Hepatocyte (in vitro differentiated cells): Measurements from ENCODE around the gene ZNF747. TPM values are rescaled to one million over a fixed set of nuclear protein-coding genes. Genes with fewer than 3 reads are reported as not detected.

Experiments used
- DNase-seq: peaks from one replicate; pipeline ENCODE4 v3.0.0-alpha.2; 2016; ENCODE audit warnings: low spot score
- H2AFZ ChIP-seq: fragments of 200-600 bp; sonication (generic); 2 replicates; pipeline ENCODE4 v1.6.0; 2016; ENCODE audit warnings: antibody characterized with exemption, mild to moderate bottlenecking
- H3K27ac ChIP-seq: fragments of 200-600 bp; sonication (generic); 2 replicates; pipeline ENCODE4 v1.5.1; 2016; ENCODE audit warnings: mild to moderate bottlenecking
- H3K27me3 ChIP-seq: fragments of 200-600 bp; sonication (generic); 2 replicates; pipeline ENCODE4 v1.6.1; 2016
- H3K36me3 ChIP-seq: fragments of 200-600 bp; sonication (generic); replicated peaks from 2 replicates; pipeline ENCODE4 v1.5.1; 2016; ENCODE audit warnings: low read depth; ENCODE audit not compliant: insufficient read depth
- H3K4me1 ChIP-seq: fragments of 200-600 bp; sonication (generic); 2 replicates; pipeline ENCODE4 v1.5.1; 2016; ENCODE audit warnings: mild to moderate bottlenecking, moderate library complexity; ENCODE audit not compliant: insufficient read depth
- H3K4me2 ChIP-seq: fragments of 200-600 bp; sonication (generic); 2 replicates; pipeline ENCODE4 v1.6.0; 2016
- H3K4me3 ChIP-seq: fragments of 200-600 bp; sonication (generic); 2 replicates; pipeline ENCODE4 v1.5.1; 2016; ENCODE audit warnings: mild to moderate bottlenecking
- H3K79me2 ChIP-seq: fragments of 200-600 bp; sonication (generic); 2 replicates; pipeline ENCODE4 v1.6.0; 2017; ENCODE audit warnings: mild to moderate bottlenecking
- H3K9me2 ChIP-seq: fragments of 200-600 bp; sonication (generic); replicated peaks from 2 replicates; pipeline ENCODE4 v1.6.0; 2017; ENCODE audit warnings: mild to moderate bottlenecking; ENCODE audit not compliant: insufficient read depth
- H3K9me3 ChIP-seq: fragments of 200-600 bp; sonication (generic); 2 replicates; pipeline ENCODE4 v1.5.1; 2016; ENCODE audit warnings: low read depth, mild to moderate bottlenecking
- H4K20me1 ChIP-seq: fragments of 200-600 bp; sonication (generic); 2 replicates; pipeline ENCODE4 v1.6.0; 2016; ENCODE audit warnings: mild to moderate bottlenecking; ENCODE audit not compliant: insufficient read depth, poor library complexity, severe bottlenecking
- CTCF ChIP-seq: fragments of 200-600 bp; sonication (generic); IDR thresholded peaks from 2 replicates; pipeline ENCODE4 v1.5.1; 2016; ENCODE audit warnings: antibody characterized with exemption, mild to moderate bottlenecking; ENCODE audit not compliant: poor library complexity
- EZH2 ChIP-seq: fragments of 200-600 bp; sonication (generic); IDR thresholded peaks from 2 replicates; pipeline ENCODE4 v1.6.1; 2016; ENCODE audit warnings: antibody characterized with exemption, mild to moderate bottlenecking, borderline replicate concordance
- EZH2phosphoT487 ChIP-seq: fragments of 200-600 bp; sonication (generic); IDR thresholded peaks from one replicate; pipeline ENCODE4 v1.6.1; 2018; ENCODE audit warnings: antibody characterized with exemption, mild to moderate bottlenecking, low read depth, moderate library complexity; ENCODE audit not compliant: unreplicated experiment, severe bottlenecking
- WGBS: methylation state at CpG from one replicate; pipeline ENCODE4 v1.1.6; 2016; ENCODE audit warnings: low lambda C conversion rate; ENCODE audit errors: missing lambda C conversion rate; 5-methylcytosine and 5-hydroxymethylcytosine counted together
- polyA plus RNA-seq: library from polyadenylated mRNA; unstranded; fragments of >200 nt; fragmentation: Nextera tagmentation; extraction: Ambion mirVana; gene quantifications from 2 replicates; pipeline ENCODE4 v1.2.1, GENCODE V29; 2016
- total RNA-seq: library from RNA; depleted of rRNA; stranded (reverse); fragments of >200 nt; gene quantifications from 2 replicates; pipeline ENCODE4 v1.2.3, GENCODE V29; 2014

The ZNF747 gene
- total and polyA plus RNA-seq, 2 experiments from 2014 or later: 9.9 to 11.1 TPM

DNA sequence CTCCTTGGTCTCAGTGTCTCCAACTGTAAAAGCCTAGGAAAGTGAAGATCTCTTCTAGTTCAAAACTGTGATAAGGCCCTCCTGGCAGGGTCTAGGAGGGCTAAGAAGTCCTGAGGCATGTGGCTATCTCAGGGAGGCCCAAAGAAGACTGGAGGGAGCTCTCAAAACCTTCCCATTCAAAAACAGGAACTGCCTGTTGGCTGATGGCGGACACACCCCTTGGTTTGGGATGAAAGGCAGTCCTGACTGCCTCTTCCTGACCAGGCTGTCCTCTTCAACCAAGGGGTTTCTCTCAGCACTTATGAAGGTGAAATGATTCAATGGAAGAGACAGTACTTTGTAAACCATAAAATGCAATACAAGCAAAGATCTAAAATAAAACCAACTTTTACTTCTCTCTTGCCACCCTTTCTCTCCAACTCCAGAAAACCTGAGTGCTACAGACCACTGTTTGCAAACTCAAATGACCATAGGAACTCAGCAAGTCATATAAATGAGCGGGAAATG, 18.8 kb upstream of the ZNF747 start:
- Histone ChIP-seq H3K4me3 (no peak overlapping the region), H3K27ac (peak overlapping the region; percentile 20), H3K36me3 (no peaks in the 10 kb centered on the region), H3K9me3 (no peaks in the 10 kb centered on the region), H2AFZ (no peak overlapping the region), H4K20me1 (no peaks in the 10 kb centered on the region), H3K4me1 (peaks cover 31% of the 10 kb centered on the region), H3K79me2 (peaks cover 62% of the 10 kb centered on the region), H3K9me2 (no peaks in the 10 kb centered on the region), H3K27me3 (no peaks in the 10 kb centered on the region), H3K4me2 (no peak overlapping the region)
- no peak for TF ChIP-seq EZH2phosphoT487
- TF ChIP-seq CTCF: no peak
- TF ChIP-seq EZH2: no peak
- DNase-seq: no peak
- WGBS: 98% methylated on average over 2 of the region's 2 CpGs

GRCh38 chr16:30552956-30553355, 18.3 kb upstream of the ZNF747 start:
- no peak for TF ChIP-seq EZH2phosphoT487
- TF ChIP-seq EZH2: no peak
- TF ChIP-seq CTCF: no peak
- H3K4me2 ChIP-seq: no peak overlapping the region
- H3K9me2 ChIP-seq: no peaks in the 10 kb centered on the region
- H3K79me2 ChIP-seq: peaks cover 62% of the 10 kb centered on the region
- peaks cover 34% of the 10 kb centered on the region for H3K4me1 ChIP-seq
- 96% methylated on average over 4 of the region's 4 CpGs for WGBS
- H3K27me3 ChIP-seq: no peaks in the 10 kb centered on the region
- no peaks in the 10 kb centered on the region for H3K36me3 ChIP-seq
- DNase-seq: no peak
- H3K4me3 ChIP-seq: no peak overlapping the region
- no peaks in the 10 kb centered on the region for H3K9me3 ChIP-seq
- H2AFZ ChIP-seq: no peak overlapping the region
- H4K20me1 ChIP-seq: no peaks in the 10 kb centered on the region
- H3K27ac ChIP-seq: no peak overlapping the region

DNA sequence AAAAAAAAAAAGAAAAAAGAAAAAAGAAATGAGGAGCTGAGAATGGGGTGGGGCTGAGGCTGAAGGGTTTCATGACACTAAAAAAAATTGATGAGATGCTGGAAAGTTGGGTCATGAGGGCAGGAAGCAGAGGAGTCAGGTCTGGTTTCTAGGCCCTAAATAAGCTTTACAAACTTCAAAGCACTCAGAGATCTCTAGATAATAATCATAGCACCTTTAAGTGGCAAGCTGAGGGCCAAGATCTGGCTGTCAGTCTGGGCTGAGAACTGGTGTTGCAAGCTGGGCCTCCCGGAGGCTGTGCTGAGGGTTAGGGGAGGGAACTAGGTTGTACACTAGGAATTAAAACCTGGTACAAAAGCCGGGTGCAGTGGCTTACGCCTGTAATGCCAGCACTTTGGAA, 17.1 kb upstream of the ZNF747 start:
- H3K27ac ChIP-seq: peak overlapping the region; percentile 67
- H3K4me2 ChIP-seq: no peak overlapping the region
- H3K9me2 ChIP-seq: no peaks in the 10 kb centered on the region
- peaks cover 53% of the 10 kb centered on the region for H3K79me2 ChIP-seq
- H3K27me3 ChIP-seq: no peaks in the 10 kb centered on the region
- no peaks in the 10 kb centered on the region for H4K20me1 ChIP-seq
- 41% methylated on average over 3 of the region's 3 CpGs for WGBS
- TF ChIP-seq CTCF: no peak
- no peak for TF ChIP-seq EZH2
- no peak for TF ChIP-seq EZH2phosphoT487
- no peaks in the 10 kb centered on the region for H3K36me3 ChIP-seq
- H3K9me3 ChIP-seq: no peaks in the 10 kb centered on the region
- no peak overlapping the region for H2AFZ ChIP-seq
- H3K4me3 ChIP-seq: no peak overlapping the region
- peaks cover 30% of the 10 kb centered on the region for H3K4me1 ChIP-seq
- no peak for DNase-seq
